GM12878 (cell line): ENCODE results near the gene RPS6KC1. TPM values are rescaled to one million over a fixed set of nuclear protein-coding genes. Genes with fewer than 3 reads are reported as not detected.

Source experiments
- ATAC-seq: fragments of 200-7000 bp; cut with Tn5 transposase; 3 replicates; pipeline ENCODE4 v1.9.1; 2020; ENCODE audit warnings: mild to moderate bottlenecking, moderate library complexity
- BruUV-seq: library from RNA; stranded (reverse); fragments of 400-500 nt; replicated peaks from 2 replicates; lab custom pipeline; 2021; lab: Mats Ljungman, UMichigan
- CTCF ChIA-PET: fragments of 300-600 bp; sonication (Branson Sonifier 250); formaldehyde crosslinking; extraction: SDS; loops from one replicate; lab custom pipeline; 2021; ENCODE audit warnings: inconsistent platforms; lab: Yijun Ruan, JAX
- POLR2A ChIA-PET: fragments of 350-600 bp; formaldehyde crosslinking; extraction: SDS; loops from one replicate; lab custom pipeline; 2021; ENCODE audit warnings: inconsistent platforms; lab: Charles Lee
- RAD21 ChIA-PET: fragments of 300-600 bp; sonication (Branson Sonifier 250); formaldehyde crosslinking; loops from one replicate; lab custom pipeline; 2023; ENCODE audit warnings: antibody characterized with exemption; ENCODE audit not compliant: unreplicated experiment; lab: Charles Lee
- SMC1A ChIA-PET: fragments of 300-600 bp; sonication (Branson Sonifier 250); formaldehyde crosslinking; loops from one replicate; lab custom pipeline; 2023; ENCODE audit not compliant: unreplicated experiment, uncharacterized antibody; lab: Charles Lee
- DNase-seq: peaks from one replicate; pipeline ENCODE4 v3.0.0-alpha.2; 2011; ENCODE audit warnings: low read depth, low spot score
- FAIRE-seq: peaks from 3 replicates; lab custom pipeline; 2011; peaks lifted over from hg19 to GRCh38; lab: Jason Lieb, UNC
- H2AFZ ChIP-seq: 2 replicates; pipeline ENCODE4 v1.6.0; 2011; ENCODE audit warnings: low read depth, low read length, control low read depth; ENCODE audit not compliant: control insufficient read depth
- H3K27ac ChIP-seq: 2 replicates; pipeline ENCODE4 v1.5.1; 2011; ENCODE audit warnings: control low read depth; ENCODE audit not compliant: control insufficient read depth, insufficient read depth
- H3K27me3 ChIP-seq, 2 experiments: replicated peaks in 1 of 2; 2 replicates each; pipeline versions ENCODE4 v1.6.0 to v1.6.1; 2011; ENCODE audit warnings: low read length in 1 of 2; ENCODE audit not compliant: control insufficient read depth in 2 of 2, insufficient read depth in 2 of 2
- H3K36me3 ChIP-seq, 2 experiments: 2 replicates each; pipeline ENCODE4 v1.5.1; 2011; ENCODE audit warnings: low read length in 1 of 2; ENCODE audit not compliant: control insufficient read depth in 2 of 2, insufficient read depth in 2 of 2
- H3K4me1 ChIP-seq: 2 replicates; pipeline ENCODE4 v1.6.1; 2011; ENCODE audit warnings: mild to moderate bottlenecking, low read length, moderate library complexity, mixed read lengths; ENCODE audit not compliant: control insufficient read depth, insufficient read depth
- H3K4me2 ChIP-seq: 2 replicates; pipeline ENCODE4 v1.6.0; 2011; ENCODE audit warnings: control low read depth; ENCODE audit not compliant: control insufficient read depth, insufficient read depth
- H3K4me3 ChIP-seq: fragments of 200-600 bp; sonication (generic); 2 replicates; pipeline ENCODE4 v1.5.1; 2016
- H3K79me2 ChIP-seq: 2 replicates; pipeline ENCODE4 v1.6.0; 2011; ENCODE audit warnings: low read length; ENCODE audit not compliant: control insufficient read depth, insufficient read depth
- H3K9ac ChIP-seq: 2 replicates; pipeline ENCODE4 v1.8.0; 2011; ENCODE audit warnings: low read length, control low read depth, mixed read lengths; ENCODE audit not compliant: control insufficient read depth, insufficient read depth
- H3K9me3 ChIP-seq: replicated peaks from 3 replicates; pipeline ENCODE4 v1.5.1; 2011; ENCODE audit warnings: mild to moderate bottlenecking, low read length; ENCODE audit not compliant: control insufficient read depth, insufficient read depth
- H4K20me1 ChIP-seq: 2 replicates; pipeline ENCODE4 v1.6.0; 2011; ENCODE audit not compliant: control insufficient read depth, insufficient read depth
- CHD1 ChIP-seq: IDR thresholded peaks from 2 replicates; pipeline ENCODE4 v1.6.1; 2012; ENCODE audit warnings: low read depth, low read length, improper control_type of control experiment
- CUX1 ChIP-seq: IDR thresholded peaks from 2 replicates; pipeline ENCODE4 v1.6.1; 2012; ENCODE audit warnings: improper control_type of control experiment, low read depth, low read length; ENCODE audit not compliant: insufficient replicate concordance
- EED ChIP-seq: sonication (generic); IDR thresholded peaks from 2 replicates; pipeline ENCODE4 v1.6.1; 2016; ENCODE audit warnings: antibody characterized with exemption, low read depth
- EGR1 ChIP-seq, 2 experiments: IDR thresholded peaks; 1 replicate in 1 of 2; 2 replicates in 1 of 2; pipeline ENCODE4 v1.6.1; 2011 to 2012; ENCODE audit warnings: low read depth in 2 of 2, low read length in 2 of 2, borderline replicate concordance in 1 of 2, mild to moderate bottlenecking in 1 of 2, moderate library complexity in 1 of 2
- JUND ChIP-seq: IDR thresholded peaks from 2 replicates; pipeline ENCODE4 v1.6.1; 2012; ENCODE audit warnings: low read depth, mild to moderate bottlenecking, low read length, improper control_type of control experiment, moderate library complexity
- MAX ChIP-seq: IDR thresholded peaks from 2 replicates; pipeline ENCODE4 v1.6.1; 2012; ENCODE audit warnings: low read depth, low read length, improper control_type of control experiment
- NR2C1 ChIP-seq: fragments of 450-650 bp; IDR thresholded peaks from 2 replicates; pipeline ENCODE4 v1.6.1; 2017; ENCODE audit warnings: antibody characterized with exemption, mild to moderate bottlenecking, moderate library complexity
- NR2C2 ChIP-seq: IDR thresholded peaks from 2 replicates; pipeline ENCODE4 v1.6.1; 2011; ENCODE audit warnings: borderline replicate concordance, low read depth; ENCODE audit not compliant: control insufficient read depth, insufficient read length
- SIX5 ChIP-seq: IDR thresholded peaks from 2 replicates; pipeline ENCODE4 v1.6.1; 2011; ENCODE audit warnings: mild to moderate bottlenecking, low read depth, low read length, moderate library complexity; ENCODE audit not compliant: severe bottlenecking
- STAT1 ChIP-seq: fragments of 450-650 bp; conservative IDR thresholded peaks from 2 replicates; pipeline ENCODE4 v1.6.1; 2014; ENCODE audit warnings: antibody characterized with exemption, mild to moderate bottlenecking
- ZZZ3 ChIP-seq: IDR thresholded peaks from 2 replicates; pipeline ENCODE4 v1.6.1; 2011; ENCODE audit warnings: low read depth; ENCODE audit not compliant: control insufficient read depth, insufficient read length
- WGBS: methylation state at CpG from one replicate; pipeline ENCODE4 v1.1.6; 2016; ENCODE audit warnings: low lambda C conversion rate; ENCODE audit not compliant: insufficient replicate concordance, insufficient coverage; ENCODE audit errors: missing lambda C conversion rate; 5-methylcytosine and 5-hydroxymethylcytosine counted together
- in situ Hi-C: fragments of 300-500 bp; cut with MboI; formaldehyde crosslinking; loops from 9 replicates; pipeline ENCODE4 v1.14.3; 2018; ENCODE audit warnings: mixed read lengths
- intact Hi-C: fragments of 100-400 bp; cut with micrococcal nuclease; formaldehyde crosslinking; loops from one replicate; pipeline ENCODE4 v1.14.2; 2022; ENCODE audit not compliant: unreplicated experiment
- polyA plus RNA-seq, 11 experiments: library from polyadenylated mRNA; depleted of rRNA in 4 of 11; unstranded in 6 of 11; stranded (reverse) in 5 of 11; fragments of >200 nt; fragmentation: Nextera tagmentation in 4 of 11; fragmentation: Illumina TruSeq in 1 of 11; extraction: Ambion mirVana in 4 of 11; extraction: Trizol in 1 of 11; gene quantifications; 1 replicate in 1 of 11; 2 replicates in 10 of 11; pipeline versions ENCODE4 v1.2.1 to v1.2.3, GENCODE V29; 2011 to 2016; ENCODE audit warnings: inconsistent platforms in 2 of 11, missing spikeins in 2 of 11, low read depth in 1 of 11
- total RNA-seq, 4 experiments: library from RNA; depleted of rRNA in 3 of 4; stranded (reverse); fragments of >200 nt in 3 of 4; fragmentation: Illumina TruSeq in 1 of 4; extraction: Trizol in 1 of 4; gene quantifications; 2 replicates each; pipeline versions ENCODE4 v1.2.1 to v1.2.3, GENCODE V29; 2013 to 2021
- TF ChIP-seq, protein P1 (sequence below): fragments of 450-650 bp; IDR thresholded peaks from 2 replicates; pipeline ENCODE4 v1.6.1; 2016; ENCODE audit warnings: mild to moderate bottlenecking, moderate library complexity, borderline replicate concordance

The RPS6KC1 gene
- total and polyA plus RNA-seq, 10 of the 15 experiments (the other 5 are each of a cell fraction or from before 2014, with no cell fraction given): 2.9 to 17.3 (median 12.2) TPM

DNA sequence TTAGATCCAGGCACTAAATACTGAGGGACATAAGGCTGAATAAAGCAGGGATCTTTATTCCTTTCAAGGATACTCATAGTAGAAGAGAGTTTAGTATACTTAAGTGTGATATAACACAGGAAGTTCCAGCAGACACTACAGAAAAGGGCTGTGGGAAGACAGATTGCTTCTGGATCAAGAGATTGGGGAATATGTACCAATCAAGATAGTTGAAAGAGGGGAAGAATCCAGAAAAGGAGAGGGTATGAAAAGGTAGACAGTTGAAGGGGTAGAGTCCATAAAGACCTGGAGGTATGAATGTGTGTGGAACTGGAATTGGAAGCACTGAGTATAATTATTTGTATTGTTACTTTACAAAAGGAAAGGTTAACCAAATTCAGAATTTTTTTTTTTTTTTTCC is 2.4 kb downstream of the RPS6KC1 start (continued):
- TF ChIP-seq, protein P1, sequence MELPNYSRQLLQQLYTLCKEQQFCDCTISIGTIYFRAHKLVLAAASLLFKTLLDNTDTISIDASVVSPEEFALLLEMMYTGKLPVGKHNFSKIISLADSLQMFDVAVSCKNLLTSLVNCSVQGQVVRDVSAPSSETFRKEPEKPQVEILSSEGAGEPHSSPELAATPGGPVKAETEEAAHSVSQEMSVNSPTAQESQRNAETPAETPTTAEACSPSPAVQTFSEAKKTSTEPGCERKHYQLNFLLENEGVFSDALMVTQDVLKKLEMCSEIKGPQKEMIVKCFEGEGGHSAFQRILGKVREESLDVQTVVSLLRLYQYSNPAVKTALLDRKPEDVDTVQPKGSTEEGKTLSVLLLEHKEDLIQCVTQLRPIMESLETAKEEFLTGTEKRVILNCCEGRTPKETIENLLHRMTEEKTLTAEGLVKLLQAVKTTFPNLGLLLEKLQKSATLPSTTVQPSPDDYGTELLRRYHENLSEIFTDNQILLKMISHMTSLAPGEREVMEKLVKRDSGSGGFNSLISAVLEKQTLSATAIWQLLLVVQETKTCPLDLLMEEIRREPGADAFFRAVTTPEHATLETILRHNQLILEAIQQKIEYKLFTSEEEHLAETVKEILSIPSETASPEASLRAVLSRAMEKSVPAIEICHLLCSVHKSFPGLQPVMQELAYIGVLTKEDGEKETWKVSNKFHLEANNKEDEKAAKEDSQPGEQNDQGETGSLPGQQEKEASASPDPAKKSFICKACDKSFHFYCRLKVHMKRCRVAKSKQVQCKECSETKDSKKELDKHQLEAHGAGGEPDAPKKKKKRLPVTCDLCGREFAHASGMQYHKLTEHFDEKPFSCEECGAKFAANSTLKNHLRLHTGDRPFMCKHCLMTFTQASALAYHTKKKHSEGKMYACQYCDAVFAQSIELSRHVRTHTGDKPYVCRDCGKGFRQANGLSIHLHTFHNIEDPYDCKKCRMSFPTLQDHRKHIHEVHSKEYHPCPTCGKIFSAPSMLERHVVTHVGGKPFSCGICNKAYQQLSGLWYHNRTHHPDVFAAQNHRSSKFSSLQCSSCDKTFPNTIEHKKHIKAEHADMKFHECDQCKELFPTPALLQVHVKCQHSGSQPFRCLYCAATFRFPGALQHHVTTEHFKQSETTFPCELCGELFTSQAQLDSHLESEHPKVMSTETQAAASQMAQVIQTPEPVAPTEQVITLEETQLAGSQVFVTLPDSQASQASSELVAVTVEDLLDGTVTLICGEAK: no peak
- TF ChIP-seq EED: no peak

GRCh38 chr1:213054142-213054541 is 3.1 kb downstream of the RPS6KC1 start:
- TF ChIP-seq JUND (no peak), EGR1 (IDR thresholded peaks at IDR 0.05; ENCODE audit: borderline replicate concordance in 1 of 2, low read depth in 2 of 2, low read length in 2 of 2) (no peak), CUX1 (no peak), STAT1 (no peak), SIX5 (no peak), MAX (no peak), NR2C2 (no peak), CHD1 (no peak), NR2C1 (no peak), ZZZ3 (no peak)
- no peak overlapping the region for H3K9ac ChIP-seq
- intact Hi-C loops (no loop called here), in situ Hi-C loops (no loop called here)
- POLR2A ChIA-PET: interaction anchor here (0.6 kb wide), 1 partner anchor 38 kb away, joined by 3 read pairs; no protein-coding TSS in a partner anchor
- FAIRE-seq (no peak), DNase-seq (no peak), ATAC-seq (no peak)
- no peaks in the 10 kb centered on the region for H3K36me3 ChIP-seq
- H3K9me3 ChIP-seq: no peaks in the 10 kb centered on the region; the same call in 2 of the 3 replicates
- no peak overlapping the region for H2AFZ ChIP-seq
- no peaks in the 10 kb centered on the region for H3K27me3 ChIP-seq
- CTCF ChIA-PET: interaction anchor here (1.0 kb wide), 1 partner anchor 16 kb away, joined by 3 read pairs; no protein-coding TSS in a partner anchor
- H3K4me1 ChIP-seq: peaks cover 6% of the 10 kb centered on the region; the same call in 1 of the 2 replicates
- no peak overlapping the region for H3K4me3 ChIP-seq
- H3K79me2 ChIP-seq: peaks cover 13% of the 10 kb centered on the region
- no peaks in the 10 kb centered on the region for H4K20me1 ChIP-seq
- H3K4me2 ChIP-seq: no peak overlapping the region
- SMC1A ChIA-PET: interaction anchor here (1.4 kb wide), 1 partner anchor 16 kb away, joined by 4 read pairs; no protein-coding TSS in a partner anchor
- 84% methylated on average over 2 of the region's 2 CpGs for WGBS
- BruUV-seq: no TSS peak
- RAD21 ChIA-PET: interaction anchor here (0.6 kb wide), 1 partner anchor 1396 kb away, joined by 3 read pairs; no protein-coding TSS in a partner anchor
- H3K27ac ChIP-seq: no peak overlapping the region
